Panc1 (cell line): ENCODE data around the gene CRISPLD2. TPM values are rescaled to one million over a fixed set of nuclear protein-coding genes. Genes with fewer than 3 reads are reported as not detected.

Experiments used
- ATAC-seq: fragments of 200-7000 bp; cut with Tn5 transposase; 2 replicates; pipeline ENCODE4 v1.9.1; 2020; ENCODE audit warnings: mild to moderate bottlenecking, moderate library complexity
- BruUV-seq: library from RNA; stranded (reverse); fragments of 400-500 nt; replicated peaks from 2 replicates; lab custom pipeline; 2021; lab: Mats Ljungman, UMichigan
- CTCF ChIA-PET: fragments of 300-600 bp; sonication (Branson Sonifier 250); formaldehyde crosslinking; loops from one replicate; lab custom pipeline; 2022; ENCODE audit warnings: antibody characterized with exemption; lab: Charles Lee
- POLR2A ChIA-PET: fragments of 300-600 bp; sonication (Branson Sonifier 250); formaldehyde crosslinking; loops from one replicate; lab custom pipeline; 2022; ENCODE audit warnings: antibody characterized with exemption; lab: Charles Lee
- DNase-seq: peaks from one replicate; pipeline ENCODE4 v3.0.0-alpha.2; 2010; ENCODE audit warnings: low read depth, low spot score
- H3K27ac ChIP-seq: 2 replicates; pipeline ENCODE4 v1.5.1; 2011; ENCODE audit warnings: mild to moderate bottlenecking, low read length, inconsistent platforms
- H3K27me3 ChIP-seq: fragments of 200-500 bp; sonication (Bioruptor generic); 2 replicates; pipeline ENCODE4 v1.6.0; 2014; ENCODE audit warnings: low read length, inconsistent platforms; ENCODE audit not compliant: control insufficient read depth, insufficient read depth
- H3K36me3 ChIP-seq: fragments of 200-500 bp; sonication (Bioruptor generic); 2 replicates; pipeline ENCODE4 v1.5.1; 2014; ENCODE audit warnings: inconsistent platforms, mild to moderate bottlenecking, low read length, moderate library complexity; ENCODE audit not compliant: control insufficient read depth, insufficient read depth
- H3K4me1 ChIP-seq: 2 replicates; pipeline ENCODE4 v1.5.1; 2011; ENCODE audit warnings: inconsistent platforms, mild to moderate bottlenecking, low read length, moderate library complexity; ENCODE audit not compliant: control insufficient read depth, insufficient read depth
- H3K4me3 ChIP-seq, 2 experiments: 2 replicates each; pipeline ENCODE4 v1.5.1; 2011 to 2012; ENCODE audit warnings: low read depth in 2 of 2, low read length in 2 of 2, mild to moderate bottlenecking in 2 of 2, inconsistent platforms in 1 of 2, moderate library complexity in 1 of 2
- H3K9me3 ChIP-seq: fragments of 200-500 bp; sonication (Bioruptor generic); 2 replicates; pipeline ENCODE4 v1.5.1; 2014; ENCODE audit warnings: low read depth, mild to moderate bottlenecking, inconsistent platforms, low read length, moderate library complexity; ENCODE audit not compliant: control insufficient read depth, insufficient read depth
- CTCF ChIP-seq: fragments of 450-650 bp; IDR thresholded peaks from 2 replicates; pipeline ENCODE4 v1.5.1; 2017; ENCODE audit warnings: mild to moderate bottlenecking
- POLR2AphosphoS5 ChIP-seq: IDR thresholded peaks from 2 replicates; pipeline ENCODE4 v1.6.1; 2012; ENCODE audit warnings: mild to moderate bottlenecking, low read depth, low read length, moderate library complexity
- REST ChIP-seq, 2 experiments: IDR thresholded peaks; 2 replicates each; pipeline ENCODE4 v1.6.1; 2011 to 2012; ENCODE audit warnings: low read depth in 2 of 2, control low read depth in 1 of 2, low read length in 1 of 2, mild to moderate bottlenecking in 1 of 2, moderate library complexity in 1 of 2; ENCODE audit not compliant: insufficient read depth in 1 of 2
- SIN3A ChIP-seq: IDR thresholded peaks from 2 replicates; pipeline ENCODE4 v1.6.1; 2012; ENCODE audit warnings: low read depth, mild to moderate bottlenecking, low read length, moderate library complexity, borderline replicate concordance; ENCODE audit not compliant: insufficient read depth
- TCF7L2 ChIP-seq: IDR thresholded peaks from 2 replicates; pipeline ENCODE4 v1.6.1; 2011; ENCODE audit warnings: mild to moderate bottlenecking, low read depth, low read length, inconsistent platforms
- in situ Hi-C: cut with HindIII; loops from 2 replicates; pipeline ENCODE4 v1.10.0; 2016; ENCODE audit warnings: low sequenced_read_pairs, low pct_unique_long_range_greater_than_20kb
- intact Hi-C: fragments of 100-400 bp; cut with micrococcal nuclease; formaldehyde crosslinking; loops from one replicate; pipeline ENCODE4 v1.10.0; 2022; ENCODE audit not compliant: unreplicated experiment
- total RNA-seq: library from RNA; stranded (reverse); gene quantifications from one replicate; pipeline ENCODE4 v1.2.1, GENCODE V29; 2021; ENCODE audit not compliant: unreplicated experiment

Gene CRISPLD2
- total RNA-seq, 1 experiment from 2014 or later = 12.9 TPM

GRCh38 chr16:84928679-84929420, 109.1 kb downstream of the CRISPLD2 start:
- no peak for DNase-seq
- Histone ChIP-seq H3K27ac (no peak overlapping the region), H3K9me3 (no peaks in the 10 kb centered on the region), H3K4me3 (no peak overlapping the region), H3K27me3 (no peaks in the 10 kb centered on the region), H3K36me3 (no peaks in the 10 kb centered on the region), H3K4me1 (no peaks in the 10 kb centered on the region)
- ATAC-seq = no peak
- ChIA-PET POLR2A (no interaction called here), CTCF (interaction anchor here (0.6 kb wide), 1 partner anchor 174 kb away, joined by 3 read pairs; no protein-coding TSS in a partner anchor)
- in situ Hi-C loops (no loop called here), intact Hi-C loops (loop anchor here (5.0 kb wide), 1 partner anchor 43 kb away; no protein-coding TSS in a partner anchor)
- no peak for TF ChIP-seq POLR2AphosphoS5
- no peak for TF ChIP-seq SIN3A
- TF ChIP-seq CTCF = no peak
- TF ChIP-seq TCF7L2 = no peak
- TF ChIP-seq REST (IDR thresholded peaks at IDR 0.05; ENCODE audit: insufficient read depth in 1 of 2, low read depth in 2 of 2, low read length in 1 of 2) = no peak
- BruUV-seq = no TSS peak

- no peaks in the 10 kb centered on the region for H3K9me3 ChIP-seq
- intact Hi-C loops (loop anchor here (5.0 kb wide), 1 partner anchor 43 kb away; no protein-coding TSS in a partner anchor), in situ Hi-C loops (no loop called here)
- H3K27me3 ChIP-seq = no peaks in the 10 kb centered on the region
- no peak overlapping the region for H3K4me3 ChIP-seq
- DNase-seq (no peak), ATAC-seq (0 out of 2 replicates have a peak, but pooled peaks have one; percentile 19)
- no peak overlapping the region for H3K27ac ChIP-seq
- H3K4me1 ChIP-seq = no peaks in the 10 kb centered on the region
- BruUV-seq = no TSS peak
- H3K36me3 ChIP-seq = no peaks in the 10 kb centered on the region
- CTCF ChIA-PET = interaction anchor here (0.6 kb wide), 1 partner anchor 175 kb away, joined by 3 read pairs; no protein-coding TSS in a partner anchor
- TF ChIP-seq REST (IDR thresholded peaks at IDR 0.05; ENCODE audit: insufficient read depth in 1 of 2, low read depth in 2 of 2, low read length in 1 of 2) (no peak), SIN3A (no peak), POLR2AphosphoS5 (no peak), TCF7L2 (no peak), CTCF (no peak)
- POLR2A ChIA-PET = no interaction called here
Observed at GRCh38 chr16:84929421-84930297, 109.9 kb downstream of the CRISPLD2 start.
